Left ventricle myocardium inferior (tissue), 1 donor: ENCODE data around the gene WNK4. TPM values are rescaled to one million over a fixed set of nuclear protein-coding genes. Genes with fewer than 3 reads are reported as not detected.

Experiments used
- DNase-seq: peaks from one replicate; pipeline ENCODE4 v3.0.0-alpha.2; 2020
- H3K27ac ChIP-seq: fragments of 200-600 bp; replicated peaks from 2 replicates; pipeline ENCODE4 v1.8.0; 2021
- H3K27me3 ChIP-seq: fragments of 200-600 bp; 2 replicates; pipeline ENCODE4 v1.8.0; 2021; ENCODE audit warnings: low read depth
- H3K36me3 ChIP-seq: fragments of 200-600 bp; 2 replicates; pipeline ENCODE4 v1.8.0; 2021
- H3K4me1 ChIP-seq: fragments of 200-600 bp; 2 replicates; pipeline ENCODE4 v1.8.0; 2021
- H3K4me3 ChIP-seq: fragments of 200-600 bp; 2 replicates; pipeline ENCODE4 v1.8.0; 2021; ENCODE audit warnings: mild to moderate bottlenecking, moderate library complexity
- H3K9me3 ChIP-seq: fragments of 200-600 bp; replicated peaks from 2 replicates; pipeline ENCODE4 v1.8.0; 2021
- CTCF ChIP-seq: fragments of 200-600 bp; IDR thresholded peaks from 2 replicates; pipeline ENCODE4 v1.8.0; 2021; ENCODE audit warnings: antibody characterized with exemption, mild to moderate bottlenecking, borderline replicate concordance
- intact Hi-C: fragments of 100-400 bp; cut with micrococcal nuclease; formaldehyde crosslinking; loops from one replicate; pipeline ENCODE4 v1.11.0; 2022
- total RNA-seq: library from RNA; stranded (reverse); fragmentation: NEBNext Ultra II Directional; extraction: Animal tissue kit (Norgen Biotek cat#: 25700); gene quantifications from one replicate; pipeline ENCODE4 v1.2.1, GENCODE V29; 2021
- donor health status: DM: no; HTN: yes; CAD: no; lungs with severe emphysema.

WNK4 gene
- total RNA-seq, 1 donor from 2014 or later = not detected

- Histone ChIP-seq H3K27me3 (no peaks in the 10 kb centered on the region), H3K36me3 (peaks cover 6% of the 10 kb centered on the region), H3K27ac (no peak overlapping the region), H3K4me1 (peaks cover 26% of the 10 kb centered on the region), H3K9me3 (no peaks in the 10 kb centered on the region), H3K4me3 (no peak overlapping the region)
- no peak for DNase-seq
- intact Hi-C loops = no loop called here
- TF ChIP-seq CTCF = no peak
Observed at GRCh38 chr17:42827472-42827871, 47.1 kb downstream of the WNK4 start.

- peaks cover 14% of the 10 kb centered on the region for H3K36me3 ChIP-seq
- H3K4me3 ChIP-seq = no peak overlapping the region
- no peak for TF ChIP-seq CTCF
- intact Hi-C loops = no loop called here
- no peak for DNase-seq
- H3K27ac ChIP-seq = no peak overlapping the region
- H3K27me3 ChIP-seq = no peaks in the 10 kb centered on the region
- no peaks in the 10 kb centered on the region for H3K9me3 ChIP-seq
- H3K4me1 ChIP-seq = peaks cover 32% of the 10 kb centered on the region
Observed at GRCh38 chr17:42830971-42831370, 50.6 kb downstream of the WNK4 start.

- Histone ChIP-seq H3K9me3 (no peaks in the 10 kb centered on the region), H3K36me3 (peaks cover 28% of the 10 kb centered on the region), H3K4me3 (peak overlapping the region; percentile 86), H3K27ac (peak overlapping the region; percentile 90), H3K27me3 (no peaks in the 10 kb centered on the region), H3K4me1 (peaks cover 32% of the 10 kb centered on the region)
- TF ChIP-seq CTCF = no peak
- no peak for DNase-seq
- intact Hi-C loops = no loop called here
Observed at GRCh38 chr17:42832213-42832933, 52.0 kb downstream of the WNK4 start.

GRCh38 chr17:42832934-42833766 is 52.7 kb downstream of the WNK4 start, which contains the start of gene PSME3:
TSS of gene PSME3 (plus strand) at chr17:42833397. CDS start at chr17:42833632, 235 bp downstream.
- intact Hi-C loops = no loop called here
- Histone ChIP-seq H3K9me3 (no peaks in the 10 kb centered on the region), H3K4me3 (peak within 1 kb of the TSS; percentile 86), H3K4me1 (peaks cover 32% of the 10 kb centered on the region), H3K27ac (peak within 1 kb of the TSS; percentile 90), H3K36me3 (peaks cover 36% of the 10 kb centered on the region), H3K27me3 (no peaks in the 10 kb centered on the region)
- DNase-seq = peak; percentile 91
- no peak for TF ChIP-seq CTCF

- H3K36me3 ChIP-seq = peaks cover 43% of the 10 kb centered on the region
- H3K9me3 ChIP-seq = no peaks in the 10 kb centered on the region
- DNase-seq = no peak
- peaks cover 32% of the 10 kb centered on the region for H3K4me1 ChIP-seq
- H3K27ac ChIP-seq = peak overlapping the region; percentile 90
- TF ChIP-seq CTCF = no peak
- intact Hi-C loops = no loop called here
- H3K27me3 ChIP-seq = no peaks in the 10 kb centered on the region
- peak overlapping the region; percentile 86 for H3K4me3 ChIP-seq
Observed at GRCh38 chr17:42833767-42834422, 53.5 kb downstream of the WNK4 start.
